Smooth muscle cell (in vitro differentiated cells): ENCODE results near the gene TRIP12. TPM values are rescaled to one million over a fixed set of nuclear protein-coding genes. Genes with fewer than 3 reads are reported as not detected.
"Not testable (repeated sequence)": the region's sequence is repeated elsewhere in the genome, so short reads cannot be mapped to it uniquely, and the experiment has no call there.

Experiments
- DNase-seq: peaks from one replicate; lab custom pipeline; 2025; ENCODE audit not compliant: unreplicated experiment; lab: John Stamatoyannopoulos, UW
- H2AFZ ChIP-seq: fragments of 200-600 bp; sonication (generic); 2 replicates; pipeline ENCODE4 v1.6.0; 2016; ENCODE audit warnings: antibody characterized with exemption, low read depth, mild to moderate bottlenecking
- H3F3A ChIP-seq: fragments of 200-600 bp; sonication (generic); 2 replicates; pipeline ENCODE4 v1.6.0; 2017; ENCODE audit warnings: antibody characterized with exemption, low read depth
- H3K27ac ChIP-seq: fragments of 200-600 bp; sonication (generic); 2 replicates; pipeline ENCODE4 v1.5.1; 2016; ENCODE audit warnings: low read depth, mild to moderate bottlenecking
- H3K27me3 ChIP-seq: fragments of 200-600 bp; sonication (generic); 2 replicates; pipeline ENCODE4 v1.6.1; 2016; ENCODE audit warnings: low read depth, mild to moderate bottlenecking
- H3K36me3 ChIP-seq: fragments of 200-600 bp; sonication (generic); 2 replicates; pipeline ENCODE4 v1.5.1; 2016; ENCODE audit warnings: low read depth
- H3K4me1 ChIP-seq: fragments of 200-600 bp; sonication (generic); 2 replicates; pipeline ENCODE4 v1.5.1; 2016; ENCODE audit warnings: low read depth
- H3K4me2 ChIP-seq: fragments of 200-600 bp; sonication (generic); 2 replicates; pipeline ENCODE4 v1.6.0; 2016; ENCODE audit warnings: mild to moderate bottlenecking
- H3K4me3 ChIP-seq: fragments of 200-600 bp; sonication (generic); 2 replicates; pipeline ENCODE4 v1.5.1; 2016; ENCODE audit warnings: mild to moderate bottlenecking
- H3K79me2 ChIP-seq: fragments of 200-600 bp; sonication (generic); 2 replicates; pipeline ENCODE4 v1.6.0; 2016; ENCODE audit warnings: low read depth, mild to moderate bottlenecking
- H3K9ac ChIP-seq: fragments of 200-600 bp; sonication (generic); 2 replicates; pipeline ENCODE4 v1.6.0; 2016; ENCODE audit warnings: low read depth
- H3K9me3 ChIP-seq: fragments of 200-600 bp; sonication (generic); replicated peaks from 2 replicates; pipeline ENCODE4 v1.5.1; 2016; ENCODE audit warnings: low read depth
- H4K20me1 ChIP-seq: fragments of 200-600 bp; sonication (generic); 2 replicates; pipeline ENCODE4 v1.6.0; 2016; ENCODE audit warnings: low read depth
- CTCF ChIP-seq: fragments of 200-600 bp; sonication (generic); IDR thresholded peaks from 2 replicates; pipeline ENCODE4 v1.5.1; 2017; ENCODE audit warnings: borderline replicate concordance, mild to moderate bottlenecking, antibody characterized with exemption; ENCODE audit not compliant: insufficient read depth, poor library complexity, severe bottlenecking
- WGBS: methylation state at CpG from one replicate; pipeline ENCODE4 v1.1.7; 2016; ENCODE audit warnings: low lambda C conversion rate; 5-methylcytosine and 5-hydroxymethylcytosine counted together
- polyA plus RNA-seq: library from polyadenylated mRNA; unstranded; fragments of >200 nt; fragmentation: Nextera tagmentation; extraction: Ambion mirVana; gene quantifications from 2 replicates; pipeline ENCODE4 v1.2.1, GENCODE V29; 2016
- total RNA-seq: library from RNA; depleted of rRNA; stranded (reverse); fragments of >200 nt; gene quantifications from 2 replicates; pipeline ENCODE4 v1.2.3, GENCODE V29; 2014

TRIP12 gene
- total and polyA plus RNA-seq, 2 experiments from 2014 or later, result 45.5 to 103 TPM

- H3K4me3 ChIP-seq, result no peak overlapping the region
- no peaks in the 10 kb centered on the region for H3K27me3 ChIP-seq
- H3K4me1 ChIP-seq, result no peaks in the 10 kb centered on the region
- no peak overlapping the region for H3K27ac ChIP-seq
- H2AFZ ChIP-seq, result no peak overlapping the region
- H3K4me2 ChIP-seq, result no peak overlapping the region
- H3K9ac ChIP-seq, result no peak overlapping the region
- 87% methylated on average over 3 of the region's 3 CpGs for WGBS
- no peaks in the 10 kb centered on the region for H3F3A ChIP-seq
- no peaks in the 10 kb centered on the region for H3K9me3 ChIP-seq
- H3K36me3 ChIP-seq, result peaks cover 7% of the 10 kb centered on the region
- H4K20me1 ChIP-seq, result peaks cover 100% of the 10 kb centered on the region
- H3K79me2 ChIP-seq, result peaks cover 99% of the 10 kb centered on the region
- no peak for TF ChIP-seq CTCF
- DNase-seq, result no peak
These were observed 18.8 kb downstream of the TRIP12 start for GRCh38 chr2:229903037-229903436.

GRCh38 chr2:229901819-229902218, 20.0 kb downstream of the TRIP12 start:
- no peak overlapping the region for H3K4me2 ChIP-seq
- no peak overlapping the region for H2AFZ ChIP-seq
- H3K9me3 ChIP-seq, result no peaks in the 10 kb centered on the region
- H3K27me3 ChIP-seq, result no peaks in the 10 kb centered on the region
- no peaks in the 10 kb centered on the region for H3K4me1 ChIP-seq
- DNase-seq, result no peak
- TF ChIP-seq CTCF, result no peak
- peaks cover 100% of the 10 kb centered on the region for H4K20me1 ChIP-seq
- H3K27ac ChIP-seq, result no peak overlapping the region
- H3K36me3 ChIP-seq, result peaks cover 3% of the 10 kb centered on the region
- no peaks in the 10 kb centered on the region for H3F3A ChIP-seq
- 44% methylated on average over 3 of the region's 3 CpGs for WGBS
- H3K9ac ChIP-seq, result no peak overlapping the region
- H3K4me3 ChIP-seq, result no peak overlapping the region
- H3K79me2 ChIP-seq, result peaks cover 99% of the 10 kb centered on the region

GRCh38 chr2:229900514-229900913, 21.3 kb downstream of the TRIP12 start:
- not testable (repeated sequence) for H3K9ac ChIP-seq, H3K27ac ChIP-seq, H3K27me3 ChIP-seq, H3K9me3 ChIP-seq, H3K4me2 ChIP-seq, H3K4me1 ChIP-seq, H3F3A ChIP-seq, H3K36me3 ChIP-seq, H3K4me3 ChIP-seq, DNase-seq, H2AFZ ChIP-seq
- peaks cover 100% of the 10 kb centered on the region for H3K79me2 ChIP-seq
- peaks cover 100% of the 10 kb centered on the region for H4K20me1 ChIP-seq
- WGBS, result 98% methylated on average over 9 of the region's 9 CpGs

GRCh38 chr2:229900012-229900411, 21.8 kb downstream of the TRIP12 start:
- Histone ChIP-seq H3K4me3 (no peak overlapping the region), H3K36me3 (no peaks in the 10 kb centered on the region), H3F3A (no peaks in the 10 kb centered on the region), H4K20me1 (peaks cover 100% of the 10 kb centered on the region), H2AFZ (no peak overlapping the region), H3K27ac (no peak overlapping the region), H3K4me2 (no peak overlapping the region), H3K9me3 (no peaks in the 10 kb centered on the region), H3K4me1 (no peaks in the 10 kb centered on the region), H3K27me3 (no peaks in the 10 kb centered on the region), H3K79me2 (peaks cover 100% of the 10 kb centered on the region), H3K9ac (no peak overlapping the region)
- no peak for DNase-seq
- WGBS, result 97% methylated on average over 3 of the region's 3 CpGs
- TF ChIP-seq CTCF, result no peak
